H9 (cell line): ENCODE data around the gene PRR11. TPM values are rescaled to one million over a fixed set of nuclear protein-coding genes. Genes with fewer than 3 reads are reported as not detected.
A peak's percentile ranks its signal among the peaks of the same experiment; 100 is the strongest.

ENCODE experiments used
- DNase-seq: peaks from one replicate; pipeline ENCODE4 v3.0.0-alpha.2; 2017
- H2AFZ ChIP-seq: one replicate; pipeline ENCODE4 v1.6.1; 2013; ENCODE audit warnings: mild to moderate bottlenecking, low read length, control low read depth, moderate library complexity
- H2AK5ac ChIP-seq: 2 replicates; pipeline ENCODE4 v1.6.1; 2013; ENCODE audit warnings: low read length, control low read depth, mixed read lengths; ENCODE audit not compliant: insufficient read length
- H2BK120ac ChIP-seq: one replicate; pipeline ENCODE4 v1.6.1; 2013; ENCODE audit warnings: low read depth, mild to moderate bottlenecking, low read length, control low read depth, inconsistent platforms; ENCODE audit not compliant: poor library complexity, severe bottlenecking
- H2BK12ac ChIP-seq: 2 replicates; pipeline ENCODE4 v1.6.1; 2013; ENCODE audit warnings: low read length, control low read depth, mixed read lengths, low read depth; ENCODE audit not compliant: insufficient read length
- H2BK15ac ChIP-seq: 2 replicates; pipeline ENCODE4 v1.6.1; 2013; ENCODE audit warnings: low read depth, low read length, control low read depth
- H2BK20ac ChIP-seq: one replicate; pipeline ENCODE4 v1.6.1; 2013; ENCODE audit warnings: low read depth, mild to moderate bottlenecking, low read length, control low read depth, inconsistent platforms; ENCODE audit not compliant: poor library complexity, severe bottlenecking
- H2BK5ac ChIP-seq: 2 replicates; pipeline ENCODE4 v1.6.1; 2013; ENCODE audit warnings: low read length, control low read depth, mixed read lengths; ENCODE audit not compliant: insufficient read length
- H3K14ac ChIP-seq: 2 replicates; pipeline ENCODE4 v1.6.1; 2013; ENCODE audit warnings: low read length, control low read depth; ENCODE audit not compliant: insufficient read depth
- H3K18ac ChIP-seq: 2 replicates; pipeline ENCODE4 v1.6.1; 2013; ENCODE audit warnings: low read depth, mild to moderate bottlenecking, mixed read lengths, low read length, control low read depth; ENCODE audit not compliant: insufficient read length
- H3K23ac ChIP-seq: 2 replicates; pipeline ENCODE4 v1.6.1; 2013; ENCODE audit warnings: low read length, control low read depth, mixed read lengths, low read depth; ENCODE audit not compliant: insufficient read length
- H3K23me2 ChIP-seq: 2 replicates; pipeline ENCODE4 v1.6.1; 2013; ENCODE audit warnings: low read depth, mild to moderate bottlenecking, mixed read lengths, low read length, control low read depth; ENCODE audit not compliant: insufficient read length, poor library complexity, severe bottlenecking
- H3K27ac ChIP-seq: 2 replicates; pipeline ENCODE4 v1.5.1; 2013; ENCODE audit warnings: low read length, control low read depth, mixed read lengths, low read depth; ENCODE audit not compliant: insufficient read length
- H3K27me3 ChIP-seq: 2 replicates; pipeline ENCODE4 v1.6.1; 2013; ENCODE audit warnings: low read length, control low read depth, inconsistent platforms; ENCODE audit not compliant: insufficient read depth
- H3K4ac ChIP-seq: 2 replicates; pipeline ENCODE4 v1.6.1; 2013; ENCODE audit warnings: low read depth, mild to moderate bottlenecking, control low read depth, inconsistent platforms, low read length, moderate library complexity
- H3K4me1 ChIP-seq: 2 replicates; pipeline ENCODE4 v1.6.1; 2013; ENCODE audit warnings: low read length, control low read depth, inconsistent platforms; ENCODE audit not compliant: insufficient read depth
- H3K4me2 ChIP-seq: 2 replicates; pipeline ENCODE4 v1.6.1; 2013; ENCODE audit warnings: low read length, control low read depth, mixed read lengths; ENCODE audit not compliant: insufficient read length, insufficient read depth
- H3K56ac ChIP-seq: 2 replicates; pipeline ENCODE4 v1.6.1; 2013; ENCODE audit warnings: low read depth, mild to moderate bottlenecking, mixed read lengths, low read length, control low read depth; ENCODE audit not compliant: insufficient read length
- H3K79me1 ChIP-seq: 2 replicates; pipeline ENCODE4 v1.6.1; 2013; ENCODE audit warnings: low read depth, mild to moderate bottlenecking, moderate library complexity, low read length, control low read depth, inconsistent platforms; ENCODE audit not compliant: insufficient read depth, poor library complexity, severe bottlenecking
- H3K79me2 ChIP-seq: 2 replicates; pipeline ENCODE4 v1.6.1; 2013; ENCODE audit warnings: low read length, control low read depth, inconsistent platforms; ENCODE audit not compliant: insufficient read depth
- H3K9ac ChIP-seq: 2 replicates; pipeline ENCODE4 v1.6.1; 2013; ENCODE audit warnings: low read length, control low read depth, mixed read lengths; ENCODE audit not compliant: insufficient read length; ENCODE audit errors: extremely low read depth
- H3K9me3 ChIP-seq: one replicate; pipeline ENCODE4 v1.6.1; 2013; ENCODE audit warnings: low read depth, low read length, inconsistent platforms; ENCODE audit not compliant: control insufficient read depth
- H3T11ph ChIP-seq: one replicate; pipeline ENCODE4 v1.6.1; 2013; ENCODE audit warnings: mild to moderate bottlenecking, low read length, control low read depth, inconsistent platforms
- H4K20me1 ChIP-seq: one replicate; pipeline ENCODE4 v1.6.1; 2013; ENCODE audit not compliant: control insufficient read depth, insufficient read length, insufficient read depth
- H4K5ac ChIP-seq: 2 replicates; pipeline ENCODE4 v1.6.1; 2013; ENCODE audit warnings: low read depth, mild to moderate bottlenecking, mixed read lengths, low read length, control low read depth; ENCODE audit not compliant: insufficient read length
- H4K8ac ChIP-seq: replicated peaks from 2 replicates; pipeline ENCODE4 v1.6.1; 2013; ENCODE audit warnings: low read length, control low read depth, mixed read lengths, low read depth; ENCODE audit not compliant: insufficient read length
- H4K91ac ChIP-seq: 2 replicates; pipeline ENCODE4 v1.6.1; 2013; ENCODE audit warnings: low read depth, mild to moderate bottlenecking, moderate library complexity, mixed read lengths, low read length, control low read depth; ENCODE audit not compliant: insufficient read length
- H3K27ac Mint-ChIP-seq, 3 experiments: 2 replicates in 2 of 3; 3 replicates in 1 of 3; pipeline ENCODE4 v1.8.0; 2020 to 2021; ENCODE audit warnings: mixed read lengths in 3 of 3, mild to moderate bottlenecking in 1 of 3, moderate library complexity in 1 of 3
- H3K27me3 Mint-ChIP-seq: 2 replicates; pipeline ENCODE4 v1.8.0; 2021; ENCODE audit warnings: low read depth, mild to moderate bottlenecking, moderate library complexity, mixed read lengths
- H3K36me3 Mint-ChIP-seq, 3 experiments: 2 replicates in 2 of 3; 3 replicates in 1 of 3; pipeline ENCODE4 v1.8.0; 2020 to 2021; ENCODE audit warnings: low read depth in 3 of 3, mixed read lengths in 3 of 3; ENCODE audit not compliant: insufficient read depth in 1 of 3
- H3K4me1 Mint-ChIP-seq, 2 experiments: 2 replicates each; pipeline ENCODE4 v1.8.0; 2020; ENCODE audit warnings: mixed read lengths in 2 of 2
- H3K4me3 Mint-ChIP-seq, 2 experiments: 2 replicates in 1 of 2; 3 replicates in 1 of 2; pipeline ENCODE4 v1.8.0; 2020 to 2021; ENCODE audit warnings: mild to moderate bottlenecking in 2 of 2, mixed read lengths in 2 of 2, moderate library complexity in 1 of 2
- H3K9me3 Mint-ChIP-seq, 2 experiments: 2 replicates in 1 of 2; 3 replicates in 1 of 2; pipeline ENCODE4 v1.8.0; 2020; ENCODE audit warnings: mild to moderate bottlenecking in 2 of 2, mixed read lengths in 2 of 2, moderate library complexity in 1 of 2
- WGBS: extraction: QIAGEN DNeasy Blood & Tissue Kit; methylation state at CpG from one replicate; pipeline ENCODE4 v1.1.7; 2013; ENCODE audit warnings: missing lambda C conversion rate, low lambda C conversion rate, mixed read lengths; ENCODE audit not compliant: insufficient read length; ENCODE audit errors: extremely low coverage; 5-methylcytosine and 5-hydroxymethylcytosine counted together
- total RNA-seq: library from RNA; stranded (reverse); gene quantifications from 2 replicates; pipeline ENCODE4 v1.2.1, GENCODE V29; 2021
- TF ChIP-seq, protein P1 (sequence below): fragments of 200-600 bp; sonication (generic); conservative IDR thresholded peaks from 3 replicates; pipeline ENCODE4 v1.8.0; 2021; ENCODE audit warnings: antibody characterized with exemption, mild to moderate bottlenecking

PRR11 gene
- total RNA-seq, 1 experiment from 2014 or later: 70.7 TPM

DNA sequence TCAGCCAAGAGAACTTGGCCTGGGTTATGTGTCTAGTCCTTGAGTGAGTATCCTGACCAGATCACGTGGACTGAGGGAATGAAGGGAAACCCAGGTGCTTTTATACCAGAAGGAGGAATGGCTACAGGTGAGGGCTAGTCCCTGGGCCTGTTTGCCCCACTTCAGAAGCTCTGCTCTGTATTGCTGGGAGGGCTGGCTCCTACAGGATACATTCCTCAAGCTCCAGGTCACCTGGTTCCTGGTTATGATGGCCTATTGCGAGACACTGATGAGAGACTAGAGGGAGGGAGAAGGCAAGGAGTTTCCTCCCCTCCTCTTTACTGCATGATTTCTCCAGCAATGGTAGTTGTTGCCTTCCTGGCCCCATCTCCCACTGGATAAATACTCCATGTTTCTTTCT, 35.3 kb downstream of the PRR11 start:
- Mint-ChIP-seq H3K27me3 (no peaks in the 10 kb centered on the region), H3K4me1 (no peaks in the 10 kb centered on the region), H3K4me3 (no peak overlapping the region), H3K27ac (peak overlapping the region in 1 of 3 experiments; percentile 87; a peak in 2 of 7 replicates), H3K9me3 (no peaks in the 10 kb centered on the region), H3K36me3 (peaks cover 27 to 75% (median 74%) of the 10 kb centered on the region in 3 experiments; a peak in 6 of 7 replicates)
- H3K56ac ChIP-seq: no peak overlapping the region
- H4K91ac ChIP-seq: no peak overlapping the region
- H2BK15ac ChIP-seq: no peak overlapping the region
- DNase-seq: no peak
- no peak overlapping the region for H3K14ac ChIP-seq
- no peak overlapping the region for H3K23ac ChIP-seq
- H3K79me1 ChIP-seq: no peaks in the 10 kb centered on the region
- no peak overlapping the region for H2BK5ac ChIP-seq
- H3T11ph ChIP-seq: no peak overlapping the region
- WGBS: no CpG with 5 or more reads among the region's 2 CpGs
- no peak overlapping the region for H3K4ac ChIP-seq
- H2BK20ac ChIP-seq: no peak overlapping the region
- H3K4me1 ChIP-seq: no peaks in the 10 kb centered on the region
- H2BK12ac ChIP-seq: no peak overlapping the region
- no peaks in the 10 kb centered on the region for H4K20me1 ChIP-seq
- no peak overlapping the region for H2AK5ac ChIP-seq
- no peak overlapping the region for H4K5ac ChIP-seq
- H3K79me2 ChIP-seq: no peaks in the 10 kb centered on the region
- no peak overlapping the region for H3K18ac ChIP-seq
- no peak overlapping the region for H4K8ac ChIP-seq
- no peak overlapping the region for H3K9ac ChIP-seq
- no peaks in the 10 kb centered on the region for H3K23me2 ChIP-seq
- H3K4me2 ChIP-seq: no peak overlapping the region
- no peak overlapping the region for H2BK120ac ChIP-seq
- H2AFZ ChIP-seq: no peak overlapping the region
- H3K27me3 ChIP-seq: no peaks in the 10 kb centered on the region
- H3K27ac ChIP-seq: no peak overlapping the region
- TF ChIP-seq, protein P1, sequence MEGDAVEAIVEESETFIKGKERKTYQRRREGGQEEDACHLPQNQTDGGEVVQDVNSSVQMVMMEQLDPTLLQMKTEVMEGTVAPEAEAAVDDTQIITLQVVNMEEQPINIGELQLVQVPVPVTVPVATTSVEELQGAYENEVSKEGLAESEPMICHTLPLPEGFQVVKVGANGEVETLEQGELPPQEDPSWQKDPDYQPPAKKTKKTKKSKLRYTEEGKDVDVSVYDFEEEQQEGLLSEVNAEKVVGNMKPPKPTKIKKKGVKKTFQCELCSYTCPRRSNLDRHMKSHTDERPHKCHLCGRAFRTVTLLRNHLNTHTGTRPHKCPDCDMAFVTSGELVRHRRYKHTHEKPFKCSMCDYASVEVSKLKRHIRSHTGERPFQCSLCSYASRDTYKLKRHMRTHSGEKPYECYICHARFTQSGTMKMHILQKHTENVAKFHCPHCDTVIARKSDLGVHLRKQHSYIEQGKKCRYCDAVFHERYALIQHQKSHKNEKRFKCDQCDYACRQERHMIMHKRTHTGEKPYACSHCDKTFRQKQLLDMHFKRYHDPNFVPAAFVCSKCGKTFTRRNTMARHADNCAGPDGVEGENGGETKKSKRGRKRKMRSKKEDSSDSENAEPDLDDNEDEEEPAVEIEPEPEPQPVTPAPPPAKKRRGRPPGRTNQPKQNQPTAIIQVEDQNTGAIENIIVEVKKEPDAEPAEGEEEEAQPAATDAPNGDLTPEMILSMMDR: no peak
- no peaks in the 10 kb centered on the region for H3K9me3 ChIP-seq
